Left lung (tissue), 10 donors: ENCODE data around the gene NEK8. TPM values are rescaled to one million over a fixed set of nuclear protein-coding genes. Genes with fewer than 3 reads are reported as not detected.
"Not testable (repeated sequence)": the region's sequence is repeated elsewhere in the genome, so short reads cannot be mapped to it uniquely, and the experiment has no call there.

Experiments
- ATAC-seq: fragments of 200-7000 bp; cut with Tn5 transposase; one replicate; pipeline ENCODE4 v1.9.1; 2020; ENCODE audit warnings: moderate library complexity
- DNase-seq, 4 donors: peaks; one replicate each; pipeline ENCODE4 v3.0.0-alpha.2; 2013 to 2020
- H3K27ac ChIP-seq, 2 donors: fragments of 200-600 bp; sonication (generic) in 1 of 2; one replicate each; pipeline versions ENCODE4 v1.5.0 to v1.8.0; 2020 to 2021
- H3K27me3 ChIP-seq, 2 donors: fragments of 200-600 bp; sonication (generic) in 1 of 2; one replicate each; pipeline versions ENCODE4 v1.5.0 to v1.8.0; 2020 to 2021
- H3K36me3 ChIP-seq, 2 donors: fragments of 200-600 bp; sonication (generic) in 1 of 2; one replicate each; pipeline versions ENCODE4 v1.5.0 to v1.8.0; 2020 to 2021
- H3K4me1 ChIP-seq, 2 donors: fragments of 200-600 bp; one replicate each; pipeline ENCODE4 v1.8.0; 2021
- H3K4me3 ChIP-seq, 2 donors: fragments of 200-600 bp; sonication (generic) in 1 of 2; one replicate each; pipeline versions ENCODE4 v1.5.0 to v1.8.0; 2020 to 2021; ENCODE audit warnings: mild to moderate bottlenecking in 1 of 2
- H3K9me3 ChIP-seq, 2 donors: fragments of 200-600 bp; sonication (generic) in 1 of 2; one replicate each; pipeline versions ENCODE4 v1.5.0 to v1.8.0; 2020 to 2021
- intact Hi-C, 2 donors: fragments of 100-400 bp; cut with DNase I; formaldehyde crosslinking; loops; one replicate each; pipeline versions ENCODE4 v1.11.2 to v1.14.2; 2022
- polyA plus RNA-seq, 6 donors: library from polyadenylated mRNA; unstranded; fragments of 120-200 nt; gene quantifications; one replicate each; pipeline ENCODE4 v1.2.1, GENCODE V29; 2013; ENCODE audit not compliant: insufficient read length in 6 of 6
- total RNA-seq, 2 donors: library from RNA; stranded (reverse); fragmentation: NEBNext Ultra II Directional; extraction: Animal tissue kit (Norgen Biotek cat#: 25700); gene quantifications; one replicate each; pipeline ENCODE4 v1.2.1, GENCODE V29; 2021
- TF ChIP-seq, protein P1 (sequence below), 2 donors: fragments of 200-600 bp; sonication (generic) in 1 of 2; IDR thresholded peaks; one replicate each; pipeline versions ENCODE4 v1.5.0 to v1.8.0; 2021; ENCODE audit warnings: antibody characterized with exemption in 2 of 2
- donor health status: DM: no; HTN: yes; CAD: no.
- donor health status: DM: no; HTN: no; CAD: no.

The NEK8 gene
- total and polyA plus RNA-seq, 8 donors: 5.6 to 8.1 (median 7.2) TPM

- no peak for DNase-seq
Measured at GRCh38 chr17:28723159-28723835, 5.3 kb upstream of the NEK8 start.

DNA sequence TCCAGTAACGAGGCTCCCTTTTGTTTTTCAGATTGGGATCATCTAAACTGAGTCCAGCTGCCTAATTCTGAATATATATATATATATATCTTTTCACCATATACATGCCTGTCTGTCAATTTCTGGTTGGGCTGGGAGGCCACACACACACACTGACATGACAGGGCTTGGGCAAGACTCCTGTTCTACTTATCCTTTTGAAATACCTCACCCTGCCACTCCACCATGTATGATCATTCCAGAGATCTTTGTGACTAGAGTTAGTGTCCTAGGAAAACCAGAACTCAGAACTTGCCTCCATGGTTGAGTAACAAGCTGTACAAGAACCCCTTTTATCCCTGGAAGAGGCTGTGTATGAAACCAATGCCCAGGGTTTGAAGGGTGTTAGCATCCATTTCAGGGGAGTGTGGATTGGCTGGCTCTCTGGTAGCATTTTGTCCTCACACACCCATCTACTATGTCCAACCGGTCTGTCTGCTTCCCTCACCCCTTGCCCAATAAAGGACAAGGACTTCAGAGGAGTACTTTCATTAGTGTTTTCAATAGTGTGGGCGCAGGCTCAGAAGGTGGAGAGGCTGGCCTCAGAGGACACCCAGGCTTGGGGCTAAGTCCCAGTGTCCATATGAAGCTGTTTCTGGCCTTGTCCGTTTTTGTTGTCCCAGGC is 4.6 kb upstream of the NEK8 start:
- H3K9me3 ChIP-seq, ATAC-seq, H3K27ac ChIP-seq, H3K27me3 ChIP-seq, intact Hi-C loops, DNase-seq: not testable (repeated sequence)
- Histone ChIP-seq H3K4me3 (peak overlapping the region in 1 of 2 donors; percentile 64), H3K36me3 (peaks cover 0 to 44% of the 10 kb centered on the region in 2 donors), H3K4me1 (peaks cover 40 to 82% of the 10 kb centered on the region in 2 donors)

More at GRCh38 chr17:28723159-28723835, 5.3 kb upstream of the NEK8 start:
- peaks cover 0 to 44% of the 10 kb centered on the region in 2 donors for H3K36me3 ChIP-seq
- H3K27me3 ChIP-seq: no peaks in the 10 kb centered on the region
- TF ChIP-seq, protein P1, sequence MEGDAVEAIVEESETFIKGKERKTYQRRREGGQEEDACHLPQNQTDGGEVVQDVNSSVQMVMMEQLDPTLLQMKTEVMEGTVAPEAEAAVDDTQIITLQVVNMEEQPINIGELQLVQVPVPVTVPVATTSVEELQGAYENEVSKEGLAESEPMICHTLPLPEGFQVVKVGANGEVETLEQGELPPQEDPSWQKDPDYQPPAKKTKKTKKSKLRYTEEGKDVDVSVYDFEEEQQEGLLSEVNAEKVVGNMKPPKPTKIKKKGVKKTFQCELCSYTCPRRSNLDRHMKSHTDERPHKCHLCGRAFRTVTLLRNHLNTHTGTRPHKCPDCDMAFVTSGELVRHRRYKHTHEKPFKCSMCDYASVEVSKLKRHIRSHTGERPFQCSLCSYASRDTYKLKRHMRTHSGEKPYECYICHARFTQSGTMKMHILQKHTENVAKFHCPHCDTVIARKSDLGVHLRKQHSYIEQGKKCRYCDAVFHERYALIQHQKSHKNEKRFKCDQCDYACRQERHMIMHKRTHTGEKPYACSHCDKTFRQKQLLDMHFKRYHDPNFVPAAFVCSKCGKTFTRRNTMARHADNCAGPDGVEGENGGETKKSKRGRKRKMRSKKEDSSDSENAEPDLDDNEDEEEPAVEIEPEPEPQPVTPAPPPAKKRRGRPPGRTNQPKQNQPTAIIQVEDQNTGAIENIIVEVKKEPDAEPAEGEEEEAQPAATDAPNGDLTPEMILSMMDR (IDR thresholded peaks at IDR 0.05): no peak
- H3K4me1 ChIP-seq: peaks cover 47 to 88% of the 10 kb centered on the region in 2 donors
- H3K27ac ChIP-seq: no peak overlapping the region
- intact Hi-C loops: no loop called here
- no peaks in the 10 kb centered on the region for H3K9me3 ChIP-seq
- peak overlapping the region in 1 of 2 donors; percentile 96 for H3K4me3 ChIP-seq
- ATAC-seq: no peak

- peak overlapping the region; percentile 64 to 72 for H3K4me3 ChIP-seq
- H3K4me1 ChIP-seq: peaks cover 37 to 85% of the 10 kb centered on the region in 2 donors
- DNase-seq (no peak), ATAC-seq (no peak)
- no peaks in the 10 kb centered on the region for H3K9me3 ChIP-seq
- H3K27me3 ChIP-seq: no peaks in the 10 kb centered on the region
- TF ChIP-seq, protein P1 (IDR thresholded peaks at IDR 0.05): no peak
- intact Hi-C loops: no loop called here
- peaks cover 0 to 44% of the 10 kb centered on the region in 2 donors for H3K36me3 ChIP-seq
- H3K27ac ChIP-seq: peak overlapping the region in 1 of 2 donors; percentile 97
Measured at GRCh38 chr17:28724500-28725165, 4.0 kb upstream of the NEK8 start.

GRCh38 chr17:28725166-28725659 is 3.4 kb upstream of the NEK8 start:
- TF ChIP-seq, protein P1 (IDR thresholded peaks at IDR 0.05): no peak
- ATAC-seq (no peak), DNase-seq (peak in 1 of 4 donors; percentile 28)
- intact Hi-C loops: no loop called here
- Histone ChIP-seq H3K27me3 (no peaks in the 10 kb centered on the region), H3K9me3 (no peaks in the 10 kb centered on the region), H3K4me3 (peak overlapping the region; percentile 64 to 72), H3K4me1 (peaks cover 37 to 88% of the 10 kb centered on the region in 2 donors), H3K36me3 (peaks cover 0 to 44% of the 10 kb centered on the region in 2 donors), H3K27ac (peak overlapping the region; percentile 94 to 97)

- Histone ChIP-seq H3K9me3 (no peaks in the 10 kb centered on the region), H3K4me1 (peaks cover 36 to 83% of the 10 kb centered on the region in 2 donors), H3K27ac (peak overlapping the region; percentile 94 to 97), H3K27me3 (no peaks in the 10 kb centered on the region), H3K36me3 (peaks cover 0 to 44% of the 10 kb centered on the region in 2 donors), H3K4me3 (peak overlapping the region; percentile 64 to 72)
- ATAC-seq: peak; percentile 0
- TF ChIP-seq, protein P1 (IDR thresholded peaks at IDR 0.05): no peak
- peak in 1 of 4 donors; percentile 79 for DNase-seq
- intact Hi-C loops: no loop called here
Measured at GRCh38 chr17:28725660-28726225, 2.8 kb upstream of the NEK8 start.
